IMR-90 (cell line): ENCODE results near the gene LTO1. TPM values are rescaled to one million over a fixed set of nuclear protein-coding genes. Genes with fewer than 3 reads are reported as not detected.

Experiments
- ATAC-seq: fragments of 200-7000 bp; cut with Tn5 transposase; 2 replicates; pipeline ENCODE4 v1.9.1; 2020; ENCODE audit warnings: low read depth, mild to moderate bottlenecking, moderate library complexity
- BruUV-seq: library from RNA; stranded (reverse); fragments of 400-500 nt; replicated peaks from 2 replicates; lab custom pipeline; 2021; lab: Mats Ljungman, UMichigan
- CTCF ChIA-PET: fragments of 300-600 bp; formaldehyde crosslinking; extraction: SDS; loops from one replicate; lab custom pipeline; 2021; ENCODE audit warnings: antibody characterized with exemption; lab: Yijun Ruan, JAX
- POLR2A ChIA-PET: fragments of 300-600 bp; sonication (Branson Sonifier 250); formaldehyde crosslinking; loops from one replicate; lab custom pipeline; 2022; ENCODE audit warnings: antibody characterized with exemption; ENCODE audit not compliant: unreplicated experiment; lab: Charles Lee
- DNase-seq: peaks from one replicate; pipeline ENCODE4 v3.0.0; 2013
- H2AFZ ChIP-seq: replicated peaks from 2 replicates; pipeline ENCODE3; 2013; ENCODE audit warnings: low read length, mild to moderate bottlenecking; ENCODE audit not compliant: poor library complexity
- H2AK5ac ChIP-seq: 2 replicates; pipeline ENCODE4 v1.6.1; 2013; ENCODE audit warnings: low read depth, low read length, inconsistent platforms
- H2AK9ac ChIP-seq: replicated peaks from 2 replicates; pipeline ENCODE3; 2013; ENCODE audit warnings: mild to moderate bottlenecking, low read depth, low read length, moderate library complexity; ENCODE audit not compliant: poor library complexity
- H2BK120ac ChIP-seq: 2 replicates; pipeline ENCODE4 v1.6.1; 2013; ENCODE audit warnings: low read depth, low read length, inconsistent platforms
- H2BK15ac ChIP-seq: 3 replicates; pipeline ENCODE4 v1.6.1; 2013; ENCODE audit warnings: low read depth, low read length, inconsistent platforms
- H2BK20ac ChIP-seq: 2 replicates; pipeline ENCODE4 v1.6.1; 2013; ENCODE audit warnings: low read depth, mild to moderate bottlenecking, inconsistent platforms, low read length, moderate library complexity
- H2BK5ac ChIP-seq: 2 replicates; pipeline ENCODE4 v1.6.1; 2013; ENCODE audit warnings: mild to moderate bottlenecking, low read depth, low read length, inconsistent platforms; ENCODE audit not compliant: poor library complexity, severe bottlenecking
- H3K14ac ChIP-seq: replicated peaks from 2 replicates; pipeline ENCODE4 v1.6.1; 2013; ENCODE audit warnings: low read depth, low read length, inconsistent platforms
- H3K18ac ChIP-seq: 2 replicates; pipeline ENCODE4 v1.6.1; 2013; ENCODE audit warnings: low read depth, low read length, control low read depth
- H3K23ac ChIP-seq: 2 replicates; pipeline ENCODE4 v1.6.1; 2013; ENCODE audit warnings: low read depth, low read length, inconsistent platforms
- H3K27ac ChIP-seq: 2 replicates; pipeline ENCODE4 v1.5.1; 2013; ENCODE audit warnings: mild to moderate bottlenecking, control low read depth, low read length; ENCODE audit not compliant: insufficient read depth
- H3K27me3 ChIP-seq: 2 replicates; pipeline ENCODE4 v1.6.1; 2013; ENCODE audit warnings: low read length; ENCODE audit not compliant: control insufficient read depth, insufficient read depth
- H3K36me3 ChIP-seq: 2 replicates; pipeline ENCODE4 v1.6.1; 2013; ENCODE audit warnings: low read length, mixed read lengths; ENCODE audit not compliant: control insufficient read depth, insufficient read depth
- H3K4ac ChIP-seq: 2 replicates; pipeline ENCODE4 v1.6.1; 2013; ENCODE audit warnings: low read depth, low read length, inconsistent platforms
- H3K4me1 ChIP-seq: 2 replicates; pipeline ENCODE4 v1.6.1; 2013; ENCODE audit warnings: low read length, mixed read lengths; ENCODE audit not compliant: control insufficient read depth, insufficient read depth
- H3K4me2 ChIP-seq: 2 replicates; pipeline ENCODE4 v1.6.1; 2013; ENCODE audit warnings: low read depth, mild to moderate bottlenecking, control low read depth, low read length, moderate library complexity
- H3K4me3 ChIP-seq: 2 replicates; pipeline ENCODE4 v1.5.1; 2013; ENCODE audit warnings: low read depth, mild to moderate bottlenecking, control low read depth, low read length, moderate library complexity; ENCODE audit not compliant: insufficient read depth
- H3K56ac ChIP-seq: 2 replicates; pipeline ENCODE4 v1.6.1; 2013; ENCODE audit warnings: low read length, inconsistent platforms; ENCODE audit not compliant: insufficient read depth; ENCODE audit errors: extremely low read depth
- H3K79me1 ChIP-seq, 2 experiments: 2 replicates each; pipeline ENCODE4 v1.6.1; 2013; ENCODE audit warnings: low read length in 2 of 2, inconsistent platforms in 1 of 2, low read depth in 1 of 2
- H3K9ac ChIP-seq: 2 replicates; pipeline ENCODE4 v1.6.1; 2013; ENCODE audit warnings: low read depth, low read length, control low read depth
- H3K9me1 ChIP-seq: 2 replicates; pipeline ENCODE4 v1.6.1; 2013; ENCODE audit warnings: low read length, inconsistent platforms; ENCODE audit not compliant: insufficient read depth
- H3K9me3 ChIP-seq: 2 replicates; pipeline ENCODE4 v1.6.1; 2013; ENCODE audit warnings: low read length; ENCODE audit not compliant: control insufficient read depth, insufficient read depth
- H4K20me1 ChIP-seq: 2 replicates; pipeline ENCODE4 v1.6.1; 2013; ENCODE audit warnings: low read length, inconsistent platforms; ENCODE audit not compliant: insufficient read depth
- H4K5ac ChIP-seq: 2 replicates; pipeline ENCODE4 v1.6.1; 2013; ENCODE audit warnings: mild to moderate bottlenecking, low read depth, low read length, control low read depth
- H4K8ac ChIP-seq, 2 experiments: 2 replicates each; pipeline ENCODE4 v1.6.1; 2013; ENCODE audit warnings: low read depth in 2 of 2, low read length in 2 of 2, control low read depth in 1 of 2, inconsistent platforms in 1 of 2
- H4K91ac ChIP-seq: 2 replicates; pipeline ENCODE4 v1.6.1; 2013; ENCODE audit warnings: low read depth, low read length, inconsistent platforms; ENCODE audit not compliant: insufficient read depth
- BHLHE40 ChIP-seq: fragments of 150-350 bp; IDR thresholded peaks from 2 replicates; pipeline ENCODE4 v1.6.1; 2016; ENCODE audit warnings: mild to moderate bottlenecking, low read depth, low read length
- RAD21 ChIP-seq: IDR thresholded peaks from 2 replicates; pipeline ENCODE4 v1.6.1; 2012; ENCODE audit warnings: low read length, improper control_type of control experiment
- RFX5 ChIP-seq: IDR thresholded peaks from 2 replicates; pipeline ENCODE4 v1.8.0; 2012; ENCODE audit warnings: low read depth, mild to moderate bottlenecking, low read length, moderate library complexity
- SMC3 ChIP-seq: fragments of 150-350 bp; IDR thresholded peaks from 2 replicates; pipeline ENCODE4 v1.6.1; 2016; ENCODE audit warnings: low read depth, mild to moderate bottlenecking, antibody characterized with exemption, low read length, moderate library complexity
- WGBS, 2 experiments: methylation state at CpG; one replicate each; pipeline versions ENCODE4 v1.1.5 to v1.1.7; 2013; ENCODE audit warnings: missing lambda C conversion rate in 2 of 2; ENCODE audit not compliant: insufficient read length in 1 of 2; ENCODE audit errors: extremely low coverage in 2 of 2; 5-methylcytosine and 5-hydroxymethylcytosine counted together
- dilution Hi-C: fragments of 300-500 bp; cut with HindIII; formaldehyde crosslinking; loops from one replicate; pipeline ENCODE4 v1.14.3; 2018; ENCODE audit warnings: low sequenced_read_pairs; ENCODE audit not compliant: unreplicated experiment
- in situ Hi-C: fragments of 300-500 bp; cut with MboI; formaldehyde crosslinking; loops from 3 replicates; pipeline ENCODE4 v1.14.3; 2019; ENCODE audit warnings: low sequenced_read_pairs, inconsistent platforms, mixed read lengths
- intact Hi-C: fragments of 100-400 bp; cut with micrococcal nuclease; formaldehyde crosslinking; loops from 2 replicates; pipeline ENCODE4 v1.10.0; 2022
- polyA plus RNA-seq, 3 experiments: library from polyadenylated mRNA; depleted of rRNA; stranded (reverse); fragments of >200 nt; gene quantifications; 2 replicates each; pipeline ENCODE4 v1.2.3, GENCODE V29; 2012; ENCODE audit warnings: low replicate concordance in 1 of 3
- total RNA-seq: library from RNA; depleted of rRNA; stranded (reverse); fragments of >200 nt; gene quantifications from 2 replicates; pipeline ENCODE4 v1.2.3, GENCODE V29; 2012

The LTO1 gene
- total and polyA plus RNA-seq, 2 of the 4 experiments (the other 2 are of a cell fraction): 8.2 to 23.5 TPM

DNA sequence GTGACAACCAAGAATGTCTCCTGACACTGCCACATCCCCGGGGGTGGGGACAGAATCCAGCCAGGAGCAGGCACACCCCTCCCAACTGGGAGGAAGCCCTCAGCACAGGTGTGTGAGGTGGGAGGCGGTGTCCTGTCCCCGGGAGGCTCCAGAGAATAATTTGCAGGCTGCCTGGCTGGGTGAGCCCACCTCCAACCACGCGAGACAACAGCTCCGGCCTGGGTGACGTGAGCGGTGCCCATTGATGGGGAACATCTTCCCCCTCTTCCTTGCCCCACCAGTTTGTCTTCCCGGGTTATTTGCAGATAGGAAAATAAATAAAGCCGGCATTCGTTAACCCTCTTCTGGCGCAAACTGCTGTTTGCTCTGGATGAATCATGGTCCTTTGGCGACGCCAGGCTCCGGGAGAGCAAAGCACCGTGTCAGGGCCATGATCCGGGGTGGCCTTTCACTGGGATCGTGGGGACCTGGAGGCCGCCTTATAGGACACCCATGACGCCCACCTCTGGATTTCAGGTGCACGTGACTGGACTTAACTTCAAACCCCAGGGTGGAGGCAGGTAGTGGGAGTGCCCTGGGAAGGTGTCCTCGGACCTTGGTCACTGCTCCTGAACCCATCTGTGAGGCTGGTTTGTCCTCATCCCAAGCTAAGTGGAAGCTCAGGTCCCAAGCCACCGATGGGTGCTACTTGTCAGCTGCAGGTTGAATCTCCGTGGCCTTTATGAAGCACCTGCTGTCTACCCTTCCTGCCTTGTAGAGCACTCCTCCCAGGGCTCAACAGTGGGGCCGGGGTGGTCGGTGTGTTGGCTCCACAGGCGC is 20.3 kb downstream of the LTO1 start (continued):
- TF ChIP-seq SMC3 (no peak), RFX5 (no peak)

GRCh38 chr11:69654001-69654659 is 21.0 kb downstream of the LTO1 start:
- H3K18ac ChIP-seq: no peak overlapping the region
- no peak overlapping the region for H2BK15ac ChIP-seq
- H2BK120ac ChIP-seq: no peak overlapping the region
- H4K8ac ChIP-seq: no peak overlapping the region
- DNase-seq (no peak), ATAC-seq (no peak; the same call in 1 of the 2 replicates)
- peaks cover 46% of the 10 kb centered on the region for H3K36me3 ChIP-seq
- H3K14ac ChIP-seq: no peak overlapping the region
- H4K5ac ChIP-seq: no peak overlapping the region
- H3K27ac ChIP-seq: no peak overlapping the region
- POLR2A ChIA-PET: no interaction called here
- peak overlapping the region; percentile 28 for H2AFZ ChIP-seq
- peaks cover 67% of the 10 kb centered on the region for H4K20me1 ChIP-seq
- H2BK5ac ChIP-seq: no peak overlapping the region
- no peak overlapping the region for H2AK9ac ChIP-seq
- in situ Hi-C loops: loop anchor here (25.0 kb wide), 2 partner anchors 717 to 1042 kb away; no protein-coding TSS in a partner anchor
- H3K79me1 ChIP-seq: peaks cover 5 to 36% of the 10 kb centered on the region in 2 experiments; a peak in 3 of 4 replicates
- no peak overlapping the region for H3K56ac ChIP-seq
- BruUV-seq: no TSS peak
- H4K91ac ChIP-seq: no peak overlapping the region
- CTCF ChIA-PET: no interaction called here
- WGBS, 2 experiments: 76% methylated on average over 11 of the region's 38 CpGs; no CpG with 5 or more reads in 1 of the 2 experiments
- TF ChIP-seq BHLHE40 (no peak), RAD21 (no peak)
- no peak overlapping the region for H3K23ac ChIP-seq
- H3K9me1 ChIP-seq: no peaks in the 10 kb centered on the region
- no peak overlapping the region for H3K4me3 ChIP-seq
- no peaks in the 10 kb centered on the region for H3K27me3 ChIP-seq
- dilution Hi-C loops: no loop called here
- no peaks in the 10 kb centered on the region for H3K9me3 ChIP-seq
- peaks cover 11% of the 10 kb centered on the region; the same call in 1 of the 2 replicates for H3K4me1 ChIP-seq
- H2BK20ac ChIP-seq: no peak overlapping the region
- no peak overlapping the region for H3K4ac ChIP-seq
- H3K9ac ChIP-seq: no peak overlapping the region
- intact Hi-C loops: no loop called here
- no peak overlapping the region for H3K4me2 ChIP-seq
- no peak overlapping the region; the same call in 1 of the 2 replicates for H2AK5ac ChIP-seq
